PC-9 (cell line): ENCODE measurements around the gene ULK3. TPM values are rescaled to one million over a fixed set of nuclear protein-coding genes. Genes with fewer than 3 reads are reported as not detected.

ENCODE experiments used
- BruUV-seq: library from RNA; stranded (reverse); fragments of 400-500 nt; replicated peaks from 2 replicates; lab custom pipeline; 2021; lab: Mats Ljungman, UMichigan
- CTCF ChIA-PET: fragments of 300-600 bp; sonication (Branson Sonifier 250); formaldehyde crosslinking; loops from one replicate; lab custom pipeline; 2022; ENCODE audit warnings: antibody characterized with exemption; lab: Charles Lee
- POLR2A ChIA-PET: fragments of 300-600 bp; sonication (Branson Sonifier 250); formaldehyde crosslinking; loops from one replicate; lab custom pipeline; 2022; ENCODE audit warnings: antibody characterized with exemption; ENCODE audit not compliant: unreplicated experiment; lab: Charles Lee
- DNase-seq, 2 experiments: peaks; one replicate each; pipeline versions ENCODE4 v3.0.0 to v3.0.0-alpha.2; 2015 to 2022; ENCODE audit warnings: mixed read lengths in 1 of 2
- H2AFZ ChIP-seq: fragments of 200-600 bp; sonication (generic); 2 replicates; pipeline ENCODE4 v1.8.1; 2017; ENCODE audit warnings: antibody characterized with exemption
- H3F3A ChIP-seq: fragments of 200-600 bp; sonication (generic); 2 replicates; pipeline ENCODE4 v1.8.1; 2017; ENCODE audit warnings: antibody characterized with exemption, mild to moderate bottlenecking, low read depth; ENCODE audit not compliant: insufficient read depth
- H3K27ac ChIP-seq: fragments of 200-600 bp; sonication (generic); 2 replicates; pipeline ENCODE4 v1.6.1; 2016; ENCODE audit warnings: mixed run types
- H3K27me3 ChIP-seq: fragments of 200-600 bp; sonication (generic); 2 replicates; pipeline ENCODE4 v1.6.1; 2016; ENCODE audit warnings: low read depth, mixed run types; ENCODE audit not compliant: insufficient read depth
- H3K36me3 ChIP-seq: fragments of 200-600 bp; sonication (generic); 2 replicates; pipeline ENCODE4 v1.6.1; 2016; ENCODE audit warnings: low read depth, mixed run types
- H3K4me1 ChIP-seq: fragments of 200-600 bp; sonication (generic); replicated peaks from 2 replicates; pipeline ENCODE4 v1.6.1; 2016; ENCODE audit warnings: mixed run types; ENCODE audit not compliant: insufficient read depth
- H3K4me2 ChIP-seq: fragments of 200-600 bp; sonication (generic); 2 replicates; pipeline ENCODE4 v1.6.1; 2017; ENCODE audit warnings: mixed run types
- H3K4me3 ChIP-seq: fragments of 200-600 bp; sonication (generic); 2 replicates; pipeline ENCODE4 v1.6.1; 2016; ENCODE audit warnings: mixed run types
- H3K79me2 ChIP-seq: fragments of 200-600 bp; sonication (generic); 2 replicates; pipeline ENCODE4 v1.6.1; 2017; ENCODE audit warnings: low read depth, mixed run types
- H3K9me2 ChIP-seq: fragments of 200-600 bp; sonication (generic); 2 replicates; pipeline ENCODE4 v1.8.1; 2017; ENCODE audit warnings: mild to moderate bottlenecking; ENCODE audit not compliant: insufficient read depth
- H3K9me3 ChIP-seq: fragments of 200-600 bp; sonication (generic); 2 replicates; pipeline ENCODE4 v1.8.1; 2016; ENCODE audit warnings: low read depth; ENCODE audit not compliant: insufficient read depth
- H4K20me1 ChIP-seq: fragments of 200-600 bp; sonication (generic); 2 replicates; pipeline ENCODE4 v1.8.1; 2017; ENCODE audit not compliant: insufficient read depth
- EZH2 ChIP-seq: fragments of 200-600 bp; sonication (generic); IDR thresholded peaks from 2 replicates; pipeline ENCODE4 v1.8.0; 2017; ENCODE audit warnings: antibody characterized with exemption, low read depth
- intact Hi-C: fragments of 100-400 bp; cut with micrococcal nuclease; formaldehyde crosslinking; loops from one replicate; pipeline ENCODE4 v1.10.0; 2022; ENCODE audit not compliant: unreplicated experiment
- total RNA-seq: library from RNA; stranded (reverse); gene quantifications from 2 replicates; pipeline ENCODE4 v1.2.3, GENCODE V29; 2021
- TF ChIP-seq, protein P1 (sequence below): fragments of 200-600 bp; sonication (generic); conservative IDR thresholded peaks from 2 replicates; pipeline ENCODE4 v1.6.1; 2017; ENCODE audit warnings: mixed run types, antibody characterized with exemption, mild to moderate bottlenecking, moderate library complexity

ULK3 gene
- total RNA-seq, 1 experiment from 2014 or later, result 30.2 TPM

DNA sequence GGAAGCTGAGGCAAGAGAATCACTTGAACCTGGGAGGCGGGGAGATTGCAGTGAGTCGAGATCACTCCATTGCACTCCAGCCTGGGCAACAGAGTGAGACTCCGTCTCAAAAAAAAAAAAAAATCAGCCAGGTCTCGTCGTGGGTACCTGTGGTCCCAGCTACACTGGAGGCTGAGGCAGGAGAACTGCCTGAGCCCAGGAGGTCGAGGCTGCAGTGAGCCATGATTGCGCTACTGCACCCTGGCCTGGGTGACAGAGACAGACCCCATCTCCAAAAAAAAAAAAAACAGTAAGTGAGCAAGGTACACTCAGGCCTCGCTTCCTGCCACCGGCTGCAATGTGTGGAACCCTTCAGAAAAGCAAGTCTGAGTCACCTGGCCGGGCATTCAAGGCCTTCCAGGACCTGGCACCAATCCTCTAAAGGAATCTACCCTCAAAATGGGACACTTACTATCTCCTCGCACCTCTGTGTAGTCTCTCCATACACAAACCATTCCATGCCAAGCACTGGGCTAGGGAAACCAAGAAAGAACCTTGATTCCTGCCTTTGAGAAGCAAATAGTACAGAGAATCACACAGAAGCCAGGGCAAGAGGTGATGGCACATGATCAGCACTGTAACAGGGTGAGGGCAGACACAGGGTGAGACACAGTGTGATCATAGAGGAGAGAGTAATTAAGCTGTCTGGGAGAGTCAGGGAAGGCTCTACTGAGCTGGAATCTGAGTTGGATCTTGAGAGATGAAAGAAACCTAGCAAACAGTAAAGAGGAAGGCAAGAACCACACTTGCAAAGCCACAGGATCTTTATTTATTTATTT, 20.5 kb upstream of the ULK3 start:
- CTCF ChIA-PET, result interaction anchor here (0.5 to 0.6 kb wide), 2 partner anchors 8 to 29 kb away, joined by 4 to 6 read pairs; no protein-coding TSS in a partner anchor

DNA sequence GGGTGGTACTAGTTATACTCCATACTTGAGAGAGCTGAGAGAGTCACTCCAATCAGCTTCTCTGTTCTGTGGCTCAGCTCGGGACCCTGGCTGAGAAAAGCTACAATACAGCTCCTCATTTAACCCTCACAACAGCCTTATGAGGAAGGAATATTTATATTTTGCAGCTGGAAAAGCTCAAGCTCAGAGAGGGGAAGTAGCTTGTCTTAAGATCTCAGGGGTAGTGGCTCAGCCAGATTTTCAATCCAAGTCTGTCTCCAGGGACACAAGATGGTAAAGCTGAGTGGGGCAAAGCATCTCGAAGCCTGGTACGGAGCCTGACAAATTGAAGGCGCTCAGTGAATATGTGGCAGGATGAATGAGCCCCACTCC, 15.4 kb upstream of the ULK3 start:
- intact Hi-C loops, result loop anchor here (5.0 kb wide), 1 partner anchor 39 kb away; no protein-coding TSS in a partner anchor
- ChIA-PET POLR2A (no interaction called here), CTCF (interaction anchor here (0.6 kb wide), 1 partner anchor 67 kb away, joined by 3 read pairs; no protein-coding TSS in a partner anchor)
- no peaks in the 10 kb centered on the region for H3K9me3 ChIP-seq
- H3K36me3 ChIP-seq, result 0 out of 2 replicates have a peak, but pooled peaks cover under 1% of the 10 kb centered on the region
- H3K4me1 ChIP-seq, result peaks cover 21% of the 10 kb centered on the region
- no peaks in the 10 kb centered on the region for H3K9me2 ChIP-seq
- H3F3A ChIP-seq, result peaks cover 18% of the 10 kb centered on the region; the same call in 1 of the 2 replicates
- H3K27ac ChIP-seq, result peak overlapping the region; percentile 49
- H4K20me1 ChIP-seq, result peaks cover 25% of the 10 kb centered on the region; the same call in 1 of the 2 replicates
- TF ChIP-seq, protein P1, sequence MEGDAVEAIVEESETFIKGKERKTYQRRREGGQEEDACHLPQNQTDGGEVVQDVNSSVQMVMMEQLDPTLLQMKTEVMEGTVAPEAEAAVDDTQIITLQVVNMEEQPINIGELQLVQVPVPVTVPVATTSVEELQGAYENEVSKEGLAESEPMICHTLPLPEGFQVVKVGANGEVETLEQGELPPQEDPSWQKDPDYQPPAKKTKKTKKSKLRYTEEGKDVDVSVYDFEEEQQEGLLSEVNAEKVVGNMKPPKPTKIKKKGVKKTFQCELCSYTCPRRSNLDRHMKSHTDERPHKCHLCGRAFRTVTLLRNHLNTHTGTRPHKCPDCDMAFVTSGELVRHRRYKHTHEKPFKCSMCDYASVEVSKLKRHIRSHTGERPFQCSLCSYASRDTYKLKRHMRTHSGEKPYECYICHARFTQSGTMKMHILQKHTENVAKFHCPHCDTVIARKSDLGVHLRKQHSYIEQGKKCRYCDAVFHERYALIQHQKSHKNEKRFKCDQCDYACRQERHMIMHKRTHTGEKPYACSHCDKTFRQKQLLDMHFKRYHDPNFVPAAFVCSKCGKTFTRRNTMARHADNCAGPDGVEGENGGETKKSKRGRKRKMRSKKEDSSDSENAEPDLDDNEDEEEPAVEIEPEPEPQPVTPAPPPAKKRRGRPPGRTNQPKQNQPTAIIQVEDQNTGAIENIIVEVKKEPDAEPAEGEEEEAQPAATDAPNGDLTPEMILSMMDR, result no peak
- no peak for TF ChIP-seq EZH2
- H3K4me3 ChIP-seq, result no peak overlapping the region
- no peak overlapping the region for H2AFZ ChIP-seq
- H3K4me2 ChIP-seq, result no peak overlapping the region; the same call in 1 of the 2 replicates
- H3K79me2 ChIP-seq, result peaks cover 20% of the 10 kb centered on the region
- no TSS peak for BruUV-seq
- H3K27me3 ChIP-seq, result no peaks in the 10 kb centered on the region
- DNase-seq, result no peak

More for the DNA sequence above, 20.5 kb upstream of the ULK3 start:
- no peak for TF ChIP-seq EZH2
- TF ChIP-seq, protein P1, result no peak
- intact Hi-C loops, result no loop called here
- no peaks in the 10 kb centered on the region for H3K36me3 ChIP-seq
- H3F3A ChIP-seq, result peaks cover 20% of the 10 kb centered on the region
- H3K4me3 ChIP-seq, result no peak overlapping the region
- H4K20me1 ChIP-seq, result peaks cover 28% of the 10 kb centered on the region; the same call in 1 of the 2 replicates
- peaks cover 52% of the 10 kb centered on the region for H3K79me2 ChIP-seq
- H3K4me2 ChIP-seq, result no peak overlapping the region
- H2AFZ ChIP-seq, result no peak overlapping the region
- H3K27ac ChIP-seq, result no peak overlapping the region
- POLR2A ChIA-PET, result interaction anchor here (0.6 to 0.7 kb wide), 2 partner anchors 27 to 445 kb away, joined by 4 to 12 read pairs; no protein-coding TSS in a partner anchor
- H3K4me1 ChIP-seq, result peaks cover 42% of the 10 kb centered on the region
- H3K27me3 ChIP-seq, result no peaks in the 10 kb centered on the region
- no peaks in the 10 kb centered on the region for H3K9me2 ChIP-seq
- BruUV-seq, result no TSS peak
- no peaks in the 10 kb centered on the region for H3K9me3 ChIP-seq
- no peak for DNase-seq

DNA sequence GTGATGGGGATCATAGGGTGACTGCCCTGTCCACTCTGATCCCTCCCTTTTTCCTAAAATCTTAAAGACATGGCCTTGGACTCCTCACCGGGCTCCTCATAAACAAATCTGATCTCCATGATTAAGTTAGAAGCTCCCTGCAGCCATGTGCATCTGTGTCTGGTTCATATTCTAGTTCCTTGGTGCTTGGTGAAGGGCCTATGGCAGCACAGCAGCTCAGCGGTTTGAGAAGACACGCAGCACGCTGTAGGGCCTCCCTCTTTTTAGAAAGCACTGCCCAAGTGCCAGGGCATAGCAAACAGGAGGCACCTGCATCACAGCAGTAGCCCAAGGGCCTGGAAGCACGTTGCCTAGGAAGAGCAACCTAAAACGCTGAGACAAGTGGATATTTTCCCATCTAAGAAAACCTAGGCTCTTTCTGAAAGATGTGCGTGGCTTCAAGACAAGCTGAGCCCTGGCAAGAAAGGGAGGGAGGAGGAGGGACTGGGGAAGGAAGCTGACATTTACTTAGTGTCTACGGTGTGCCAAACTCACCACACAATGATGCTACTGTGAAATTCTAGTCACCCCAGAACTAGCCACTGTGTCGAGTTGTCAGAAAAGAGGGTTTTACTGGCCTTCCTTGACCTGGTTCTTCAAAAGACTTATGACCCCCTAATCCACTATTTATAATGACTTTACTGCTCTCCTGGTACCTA, 14.9 kb upstream of the ULK3 start:
- Histone ChIP-seq H3K4me3 (no peak overlapping the region), H3K4me1 (peaks cover 21% of the 10 kb centered on the region), H3K27ac (peak overlapping the region; percentile 49), H3K27me3 (no peaks in the 10 kb centered on the region), H3K79me2 (peaks cover 20% of the 10 kb centered on the region), H4K20me1 (peaks cover 25% of the 10 kb centered on the region; the same call in 1 of the 2 replicates), H3K4me2 (peak overlapping the region; percentile 55), H3K9me2 (no peaks in the 10 kb centered on the region), H3K9me3 (no peaks in the 10 kb centered on the region), H2AFZ (no peak overlapping the region), H3F3A (peaks cover 17% of the 10 kb centered on the region; the same call in 1 of the 2 replicates), H3K36me3 (peaks cover 3% of the 10 kb centered on the region; the same call in 1 of the 2 replicates)
- no peak for DNase-seq
- ChIA-PET POLR2A (interaction anchor here (0.6 kb wide), 1 partner anchor 707 kb away, joined by 4 read pairs; no protein-coding TSS in a partner anchor), CTCF (interaction anchor here (0.6 to 1.9 kb wide), 2 partner anchors 44 to 68 kb away, joined by 3 to 9 read pairs; no protein-coding TSS in a partner anchor)
- intact Hi-C loops, result loop anchor here (5.0 kb wide), 1 partner anchor 39 kb away; no protein-coding TSS in a partner anchor
- no peak for TF ChIP-seq EZH2
- TF ChIP-seq, protein P1, result no peak
- no TSS peak for BruUV-seq
